ENCODE data around the gene NTM.

Gene NTM

DNA sequence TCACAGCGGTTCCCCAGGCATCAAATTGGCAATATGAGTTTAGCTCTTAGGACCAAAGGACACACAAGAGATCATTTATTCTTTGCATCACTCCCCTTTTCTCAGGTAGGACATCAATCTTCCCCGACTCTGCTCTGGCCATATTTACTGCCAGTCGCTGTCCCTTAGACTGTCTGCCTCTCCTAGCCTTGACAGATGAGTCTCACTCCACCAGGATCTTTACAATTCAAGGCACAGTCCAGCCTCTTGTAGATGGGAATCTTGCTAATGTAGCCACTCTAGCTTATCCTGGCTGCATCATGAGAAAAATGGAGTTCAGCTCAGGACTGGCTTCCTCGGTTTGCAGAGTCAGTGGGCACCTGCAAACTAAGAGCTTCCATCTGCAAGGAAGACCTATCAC is 915.2 kb downstream of the NTM start:
- Histone ChIP-seq H3F3A (ENCODE audit: insufficient read depth, low read length) (no peaks in the 10 kb centered on the region), H2AFZ (ENCODE audit: low read length) (no peak overlapping the region), H3K27me3 (ENCODE audit: insufficient read depth, low read length) (no peaks in the 10 kb centered on the region), H3K79me2 (ENCODE audit: insufficient read depth, low read length) (no peaks in the 10 kb centered on the region), H3K9me3 (ENCODE audit: low read length) (no peaks in the 10 kb centered on the region), H3K9ac (ENCODE audit: low read length) (no peak overlapping the region), H3K4me2 (ENCODE audit: low read length) (no peak overlapping the region), H3K9me2 (ENCODE audit: low read depth, low read length) (no peaks in the 10 kb centered on the region), H3K36me3 (ENCODE audit: insufficient read depth, low read length) (no peaks in the 10 kb centered on the region), H4K20me1 (ENCODE audit: insufficient read depth, low read length) (no peaks in the 10 kb centered on the region), H3K27ac (ENCODE audit: low read depth, low read length, poor library complexity, severe bottlenecking) (no peak overlapping the region), H3K4me1 (ENCODE audit: insufficient read depth, low read length, severe bottlenecking) (no peaks in the 10 kb centered on the region), H3K4me3 (ENCODE audit: low read depth, low read length, poor library complexity, severe bottlenecking) (no peak overlapping the region)
- TF ChIP-seq EZH2 (IDR thresholded peaks at IDR 0.05; ENCODE audit: borderline replicate concordance, low read length) = no peak
- TF ChIP-seq, protein P1, sequence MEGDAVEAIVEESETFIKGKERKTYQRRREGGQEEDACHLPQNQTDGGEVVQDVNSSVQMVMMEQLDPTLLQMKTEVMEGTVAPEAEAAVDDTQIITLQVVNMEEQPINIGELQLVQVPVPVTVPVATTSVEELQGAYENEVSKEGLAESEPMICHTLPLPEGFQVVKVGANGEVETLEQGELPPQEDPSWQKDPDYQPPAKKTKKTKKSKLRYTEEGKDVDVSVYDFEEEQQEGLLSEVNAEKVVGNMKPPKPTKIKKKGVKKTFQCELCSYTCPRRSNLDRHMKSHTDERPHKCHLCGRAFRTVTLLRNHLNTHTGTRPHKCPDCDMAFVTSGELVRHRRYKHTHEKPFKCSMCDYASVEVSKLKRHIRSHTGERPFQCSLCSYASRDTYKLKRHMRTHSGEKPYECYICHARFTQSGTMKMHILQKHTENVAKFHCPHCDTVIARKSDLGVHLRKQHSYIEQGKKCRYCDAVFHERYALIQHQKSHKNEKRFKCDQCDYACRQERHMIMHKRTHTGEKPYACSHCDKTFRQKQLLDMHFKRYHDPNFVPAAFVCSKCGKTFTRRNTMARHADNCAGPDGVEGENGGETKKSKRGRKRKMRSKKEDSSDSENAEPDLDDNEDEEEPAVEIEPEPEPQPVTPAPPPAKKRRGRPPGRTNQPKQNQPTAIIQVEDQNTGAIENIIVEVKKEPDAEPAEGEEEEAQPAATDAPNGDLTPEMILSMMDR (IDR thresholded peaks at IDR 0.05; ENCODE audit: low read length) = no peak

DNA sequence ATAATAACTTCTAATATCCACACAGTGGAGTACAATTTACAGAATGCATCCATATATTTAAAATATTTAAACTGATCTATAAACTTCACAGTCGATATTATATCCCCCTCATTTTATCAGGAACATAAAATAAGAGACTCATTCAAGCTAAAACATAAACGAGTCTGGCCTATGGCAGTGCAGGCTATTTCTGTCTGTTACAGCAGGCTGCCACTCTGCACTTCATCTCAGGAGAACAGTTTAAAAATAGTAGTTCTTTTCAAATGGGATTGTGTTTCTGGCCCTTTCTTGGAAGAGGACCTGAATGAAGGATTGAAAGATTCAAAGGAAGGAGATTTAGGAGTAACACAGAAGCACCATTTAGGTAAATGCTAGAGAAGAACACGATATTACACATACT is 915.7 kb downstream of the NTM start:
- TF ChIP-seq EZH2 (IDR thresholded peaks at IDR 0.05; ENCODE audit: borderline replicate concordance, low read length) = no peak
- TF ChIP-seq, protein P1 (IDR thresholded peaks at IDR 0.05; ENCODE audit: low read length) = no peak

DNA sequence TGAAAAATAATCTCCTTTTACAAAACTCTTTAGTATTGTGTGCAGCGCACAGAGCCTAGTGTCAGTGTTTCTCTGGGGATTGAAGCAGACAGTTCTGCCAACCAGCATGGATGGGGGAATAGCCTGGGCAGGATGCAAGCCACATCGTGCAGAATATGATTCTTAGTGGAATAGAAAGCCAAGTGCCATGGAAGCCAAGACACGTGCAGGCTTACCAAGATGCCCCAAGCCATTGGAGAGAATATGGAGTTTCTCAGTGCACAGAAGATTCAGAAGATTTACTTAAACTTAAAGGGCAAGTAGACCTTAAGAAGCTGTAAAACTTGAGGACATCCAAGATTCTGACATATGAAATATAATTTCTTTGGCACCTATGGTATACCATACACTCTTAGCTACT is 917.6 kb downstream of the NTM start:
- TF ChIP-seq EZH2 (IDR thresholded peaks at IDR 0.05; ENCODE audit: borderline replicate concordance, low read length) = no peak
- TF ChIP-seq, protein P1 (IDR thresholded peaks at IDR 0.05; ENCODE audit: low read length) = no peak

More for the DNA sequence above, 915.7 kb downstream of the NTM start:
- H3K9me2 ChIP-seq (ENCODE audit: low read depth, low read length) = no peaks in the 10 kb centered on the region
- no peaks in the 10 kb centered on the region for H3F3A ChIP-seq (ENCODE audit: insufficient read depth, low read length)
- H2AFZ ChIP-seq (ENCODE audit: low read length) = no peak overlapping the region
- H3K79me2 ChIP-seq (ENCODE audit: insufficient read depth, low read length) = no peaks in the 10 kb centered on the region
- no peaks in the 10 kb centered on the region for H3K27me3 ChIP-seq (ENCODE audit: insufficient read depth, low read length)
- no peaks in the 10 kb centered on the region for H3K4me1 ChIP-seq (ENCODE audit: insufficient read depth, low read length, severe bottlenecking)
- H3K36me3 ChIP-seq (ENCODE audit: insufficient read depth, low read length) = no peaks in the 10 kb centered on the region
- no peaks in the 10 kb centered on the region for H3K9me3 ChIP-seq (ENCODE audit: low read length)
- H3K27ac ChIP-seq (ENCODE audit: low read depth, low read length, poor library complexity, severe bottlenecking) = no peak overlapping the region
- H4K20me1 ChIP-seq (ENCODE audit: insufficient read depth, low read length) = no peaks in the 10 kb centered on the region
- no peak overlapping the region for H3K9ac ChIP-seq (ENCODE audit: low read length)
- H3K4me3 ChIP-seq (ENCODE audit: low read depth, low read length, poor library complexity, severe bottlenecking) = no peak overlapping the region
- no peak overlapping the region for H3K4me2 ChIP-seq (ENCODE audit: low read length)

More for the DNA sequence above, 917.6 kb downstream of the NTM start:
- Histone ChIP-seq H3K9me2 (ENCODE audit: low read depth, low read length) (no peaks in the 10 kb centered on the region), H3K36me3 (ENCODE audit: insufficient read depth, low read length) (no peaks in the 10 kb centered on the region), H2AFZ (ENCODE audit: low read length) (no peak overlapping the region), H3F3A (ENCODE audit: insufficient read depth, low read length) (no peaks in the 10 kb centered on the region), H3K4me3 (ENCODE audit: low read depth, low read length, poor library complexity, severe bottlenecking) (no peak overlapping the region), H3K9ac (ENCODE audit: low read length) (no peak overlapping the region), H3K79me2 (ENCODE audit: insufficient read depth, low read length) (no peaks in the 10 kb centered on the region), H3K9me3 (ENCODE audit: low read length) (no peaks in the 10 kb centered on the region), H4K20me1 (ENCODE audit: insufficient read depth, low read length) (no peaks in the 10 kb centered on the region), H3K27me3 (ENCODE audit: insufficient read depth, low read length) (no peaks in the 10 kb centered on the region), H3K27ac (ENCODE audit: low read depth, low read length, poor library complexity, severe bottlenecking) (no peak overlapping the region), H3K4me1 (ENCODE audit: insufficient read depth, low read length, severe bottlenecking) (no peaks in the 10 kb centered on the region), H3K4me2 (ENCODE audit: low read length) (no peak overlapping the region)

All from OCI-LY1 (cell line).